DLD1 (cell line): ENCODE measurements around the gene FAM120B.

Experiments
- in situ Hi-C: cut with HindIII; loops from 2 replicates; pipeline ENCODE4 v1.10.0; 2017; ENCODE audit warnings: low sequenced_read_pairs

FAM120B gene, protein sequence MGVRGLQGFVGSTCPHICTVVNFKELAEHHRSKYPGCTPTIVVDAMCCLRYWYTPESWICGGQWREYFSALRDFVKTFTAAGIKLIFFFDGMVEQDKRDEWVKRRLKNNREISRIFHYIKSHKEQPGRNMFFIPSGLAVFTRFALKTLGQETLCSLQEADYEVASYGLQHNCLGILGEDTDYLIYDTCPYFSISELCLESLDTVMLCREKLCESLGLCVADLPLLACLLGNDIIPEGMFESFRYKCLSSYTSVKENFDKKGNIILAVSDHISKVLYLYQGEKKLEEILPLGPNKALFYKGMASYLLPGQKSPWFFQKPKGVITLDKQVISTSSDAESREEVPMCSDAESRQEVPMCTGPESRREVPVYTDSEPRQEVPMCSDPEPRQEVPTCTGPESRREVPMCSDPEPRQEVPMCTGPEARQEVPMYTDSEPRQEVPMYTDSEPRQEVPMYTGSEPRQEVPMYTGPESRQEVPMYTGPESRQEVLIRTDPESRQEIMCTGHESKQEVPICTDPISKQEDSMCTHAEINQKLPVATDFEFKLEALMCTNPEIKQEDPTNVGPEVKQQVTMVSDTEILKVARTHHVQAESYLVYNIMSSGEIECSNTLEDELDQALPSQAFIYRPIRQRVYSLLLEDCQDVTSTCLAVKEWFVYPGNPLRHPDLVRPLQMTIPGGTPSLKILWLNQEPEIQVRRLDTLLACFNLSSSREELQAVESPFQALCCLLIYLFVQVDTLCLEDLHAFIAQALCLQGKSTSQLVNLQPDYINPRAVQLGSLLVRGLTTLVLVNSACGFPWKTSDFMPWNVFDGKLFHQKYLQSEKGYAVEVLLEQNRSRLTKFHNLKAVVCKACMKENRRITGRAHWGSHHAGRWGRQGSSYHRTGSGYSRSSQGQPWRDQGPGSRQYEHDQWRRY

DNA sequence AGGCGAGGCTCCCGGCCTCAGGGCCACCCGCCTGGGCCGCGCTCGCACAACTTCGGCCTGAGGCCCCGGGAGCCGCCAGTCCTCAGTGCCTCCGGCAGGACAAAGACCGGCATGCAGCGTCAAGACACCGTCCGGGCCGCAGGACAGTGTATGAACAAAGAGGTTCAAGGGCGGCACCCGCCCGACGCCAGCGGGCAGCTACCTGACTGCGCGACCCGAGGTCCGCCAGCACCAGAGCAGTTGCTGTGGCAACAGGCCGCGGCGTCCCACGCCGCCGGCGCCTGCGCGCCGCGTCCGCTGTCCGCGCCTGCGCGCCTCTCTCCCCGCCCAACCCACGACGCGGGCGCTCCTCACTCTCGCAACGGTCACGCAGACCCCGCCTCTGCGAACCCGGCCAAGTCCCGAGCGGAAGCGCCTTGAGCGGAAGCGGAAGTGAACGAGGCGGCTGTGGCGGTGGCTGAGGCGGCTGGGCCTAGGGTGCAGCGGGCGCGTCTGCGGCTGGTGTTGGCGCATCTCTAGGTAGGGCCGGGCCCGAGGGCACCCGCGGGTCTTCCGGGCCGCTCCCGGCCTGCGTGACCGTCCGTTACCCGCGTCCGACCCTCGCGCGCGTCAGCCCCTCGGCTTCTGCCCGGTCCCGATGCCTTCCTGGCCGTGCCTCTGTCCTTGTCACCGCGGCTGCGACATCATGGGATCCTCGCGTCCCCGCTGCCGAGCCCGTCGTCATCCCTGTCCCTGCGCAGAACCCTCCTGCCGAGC, at the start of gene FAM120B:
TSS of gene FAM120B (plus strand) at position 435 of the 756 bp plus-strand sequence. CDS start 10,633 bp downstream, outside the sequence.
- in situ Hi-C loops = no loop called here

- in situ Hi-C loops = loop anchor here (10.0 to 25.0 kb wide), 3 partner anchors 63 to 445 kb away; no protein-coding TSS in a partner anchor
These were observed 49.2 kb upstream of the FAM120B start for GRCh38 chr6:170257376-170257775.

DNA sequence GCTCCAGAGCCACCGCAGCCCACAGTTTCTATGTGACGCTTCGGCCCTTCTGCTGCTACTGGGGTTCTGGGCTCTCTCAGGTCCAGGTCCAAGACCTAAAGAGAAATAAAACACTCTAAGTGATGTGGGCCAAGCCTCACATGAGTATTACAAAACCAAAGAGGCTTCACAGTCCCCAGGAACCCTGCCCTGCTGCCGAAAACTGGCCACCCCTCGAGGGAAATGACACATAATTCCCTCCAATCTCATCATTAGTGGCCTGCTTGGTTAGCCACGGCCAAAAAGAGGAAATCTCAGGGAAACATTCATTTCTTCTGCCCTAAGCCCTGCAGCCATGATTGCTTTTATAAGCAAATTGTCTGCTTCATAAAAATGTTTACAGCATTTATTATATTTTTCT, 48.2 kb upstream of the FAM120B start:
- in situ Hi-C loops = loop anchor here (10.0 to 25.0 kb wide), 3 partner anchors 64 to 446 kb away; no protein-coding TSS in a partner anchor

- in situ Hi-C loops = loop anchor here (10.0 to 25.0 kb wide), 3 partner anchors 64 to 447 kb away; no protein-coding TSS in a partner anchor
These were observed 47.3 kb upstream of the FAM120B start for GRCh38 chr6:170259278-170259677.

DNA sequence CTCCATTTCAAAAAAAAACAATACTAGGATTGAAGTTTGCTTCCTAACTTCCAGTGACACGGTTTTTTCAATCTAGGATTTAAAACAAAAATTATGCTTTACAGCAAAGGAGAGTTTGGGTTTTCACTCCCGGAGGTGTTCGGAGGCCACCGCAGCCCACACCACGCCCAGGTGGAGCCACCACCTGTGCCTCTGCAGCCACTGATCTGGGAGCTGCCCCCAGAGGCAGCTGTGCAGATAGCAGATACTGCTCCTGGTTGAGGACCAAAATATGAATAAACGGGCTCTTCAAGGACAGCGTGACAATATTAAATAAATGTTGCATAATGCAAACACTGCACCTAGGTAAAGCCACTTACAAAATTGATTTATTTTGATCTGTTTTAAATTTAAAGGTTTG, 45.9 kb upstream of the FAM120B start:
- in situ Hi-C loops = loop anchor here (25.0 kb wide), 2 partner anchors 148 to 448 kb away; no protein-coding TSS in a partner anchor

- in situ Hi-C loops = loop anchor here (25.0 kb wide), 2 partner anchors 150 to 450 kb away; no protein-coding TSS in a partner anchor
These were observed 44.7 kb upstream of the FAM120B start for GRCh38 chr6:170261643-170262488.

DNA sequence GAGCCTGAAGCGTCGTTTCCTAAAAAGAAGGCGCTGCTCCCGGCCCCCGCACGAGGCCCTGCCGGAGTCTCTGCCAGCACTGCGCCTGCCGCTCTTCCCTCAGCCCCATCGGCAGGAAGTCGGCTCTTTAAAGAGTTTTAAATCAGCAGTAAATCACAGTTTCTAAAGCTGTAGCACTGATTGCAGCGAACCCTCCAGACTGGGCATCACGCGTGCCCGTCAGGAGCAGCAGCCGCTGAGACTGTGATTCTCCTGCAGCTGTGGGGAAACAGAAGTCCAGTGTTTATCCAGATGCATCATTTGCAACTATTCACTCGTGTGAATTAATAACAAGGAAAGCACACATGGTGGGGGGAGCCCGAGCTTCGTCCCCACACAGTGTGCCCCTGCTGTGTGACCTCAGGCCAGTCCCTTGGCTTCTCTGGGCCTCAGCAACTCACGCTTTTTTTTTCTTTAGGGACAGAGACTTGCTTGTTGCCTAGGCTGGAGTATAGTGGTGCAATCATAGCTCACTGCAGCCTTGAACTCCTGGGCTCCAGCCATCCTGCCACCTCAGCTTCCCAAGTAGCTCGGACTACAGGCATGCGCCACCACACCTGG, 44.0 kb upstream of the FAM120B start:
- in situ Hi-C loops = loop anchor here (25.0 kb wide), 2 partner anchors 150 to 450 kb away; no protein-coding TSS in a partner anchor

GRCh38 chr6:170263410-170263809, 43.1 kb upstream of the FAM120B start:
- in situ Hi-C loops = loop anchor here (25.0 kb wide), 2 partner anchors 151 to 451 kb away; no protein-coding TSS in a partner anchor

GRCh38 chr6:170264086-170264485, 42.5 kb upstream of the FAM120B start:
- in situ Hi-C loops = loop anchor here (25.0 kb wide), 2 partner anchors 152 to 452 kb away; no protein-coding TSS in a partner anchor

DNA sequence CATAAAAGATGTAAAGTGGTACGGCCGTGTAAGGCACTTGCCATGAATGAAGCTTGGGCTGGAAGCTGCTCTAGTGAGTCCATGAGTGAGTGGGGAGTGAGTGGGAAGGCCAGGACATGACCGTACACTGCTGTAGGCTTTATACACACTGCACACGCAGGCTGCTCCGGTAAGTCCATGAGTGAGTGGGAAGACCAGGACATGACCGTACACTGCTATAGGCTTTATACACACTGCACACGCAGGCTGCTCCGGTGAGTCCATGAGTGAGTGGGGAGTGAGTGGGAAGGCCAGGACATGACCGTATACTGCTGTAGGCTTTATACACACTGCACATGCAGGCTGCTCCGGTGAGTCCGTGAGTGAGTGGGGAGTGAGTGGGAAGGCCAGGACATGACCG, 41.9 kb upstream of the FAM120B start:
- in situ Hi-C loops = loop anchor here (25.0 kb wide), 2 partner anchors 152 to 452 kb away; no protein-coding TSS in a partner anchor

DNA sequence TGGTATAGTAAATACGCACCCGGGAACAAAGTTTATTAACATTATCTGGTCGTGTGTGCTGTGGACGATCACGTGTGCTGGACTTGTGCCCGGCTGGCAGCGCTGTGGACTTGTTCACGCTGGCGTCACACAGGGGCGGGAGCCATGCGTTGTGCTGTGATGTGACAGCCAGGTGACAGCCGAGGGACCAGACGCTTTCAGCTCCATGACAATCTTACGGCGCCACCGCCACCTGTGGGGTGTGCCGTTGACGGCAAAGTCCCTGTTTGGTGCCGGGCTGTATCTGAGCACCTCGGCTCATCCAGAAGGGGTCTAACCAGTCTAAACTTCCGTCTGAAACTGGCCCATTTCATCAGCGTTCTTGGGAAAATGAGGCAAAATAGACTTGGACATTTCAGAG, 40.9 kb upstream of the FAM120B start:
- in situ Hi-C loops = loop anchor here (25.0 kb wide), 2 partner anchors 153 to 453 kb away; no protein-coding TSS in a partner anchor

GRCh38 chr6:170266061-170266825, 40.3 kb upstream of the FAM120B start:
- in situ Hi-C loops = loop anchor here (25.0 kb wide), 2 partner anchors 154 to 454 kb away; no protein-coding TSS in a partner anchor

- in situ Hi-C loops = loop anchor here (25.0 kb wide), 2 partner anchors 155 to 455 kb away; no protein-coding TSS in a partner anchor
These were observed 38.9 kb upstream of the FAM120B start for GRCh38 chr6:170267688-170268087.

DNA sequence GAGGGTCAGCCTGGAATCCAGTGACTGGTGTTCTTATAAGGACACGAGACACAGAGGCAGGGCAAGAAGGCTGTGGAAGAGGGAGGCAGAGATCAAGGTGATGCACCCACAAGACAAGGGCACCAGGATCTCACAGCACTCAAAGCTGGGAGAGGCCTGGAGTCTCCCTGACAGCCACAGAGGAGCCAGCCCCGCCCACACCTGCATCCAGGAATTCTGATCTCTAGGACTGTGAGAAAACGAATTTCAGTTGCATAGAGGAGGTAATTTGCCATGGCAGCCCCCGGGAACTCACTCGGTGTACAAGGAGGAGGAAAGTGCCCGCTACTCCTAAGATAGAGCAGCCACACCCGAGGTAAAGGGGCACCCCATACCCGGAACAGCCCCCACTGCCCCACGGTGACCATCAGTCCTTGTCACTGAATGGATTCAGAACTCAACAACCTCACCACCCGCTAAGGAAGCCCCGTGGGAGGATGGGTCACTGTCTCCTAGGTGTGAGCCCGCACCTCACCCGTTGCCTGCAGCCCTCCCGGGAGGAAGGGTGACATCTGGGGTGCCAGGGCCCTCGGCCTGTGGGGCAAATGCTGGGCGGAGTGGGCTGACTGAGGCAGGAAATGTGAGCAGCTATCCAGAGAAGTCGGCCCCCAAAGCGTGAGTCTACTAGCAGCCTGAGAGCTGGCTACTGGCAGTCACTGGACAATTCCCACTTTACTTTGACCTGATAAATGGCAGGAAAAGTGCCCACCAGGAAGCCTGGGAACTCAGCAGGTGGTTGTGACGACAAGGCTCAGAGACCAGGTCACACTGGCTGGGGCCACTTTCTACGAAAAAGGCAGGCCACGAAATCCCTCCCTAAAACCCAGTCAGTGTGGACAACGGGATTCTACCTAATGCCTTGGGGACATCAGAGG, 38.1 kb upstream of the FAM120B start:
- in situ Hi-C loops = loop anchor here (25.0 kb wide), 2 partner anchors 156 to 456 kb away; no protein-coding TSS in a partner anchor

DNA sequence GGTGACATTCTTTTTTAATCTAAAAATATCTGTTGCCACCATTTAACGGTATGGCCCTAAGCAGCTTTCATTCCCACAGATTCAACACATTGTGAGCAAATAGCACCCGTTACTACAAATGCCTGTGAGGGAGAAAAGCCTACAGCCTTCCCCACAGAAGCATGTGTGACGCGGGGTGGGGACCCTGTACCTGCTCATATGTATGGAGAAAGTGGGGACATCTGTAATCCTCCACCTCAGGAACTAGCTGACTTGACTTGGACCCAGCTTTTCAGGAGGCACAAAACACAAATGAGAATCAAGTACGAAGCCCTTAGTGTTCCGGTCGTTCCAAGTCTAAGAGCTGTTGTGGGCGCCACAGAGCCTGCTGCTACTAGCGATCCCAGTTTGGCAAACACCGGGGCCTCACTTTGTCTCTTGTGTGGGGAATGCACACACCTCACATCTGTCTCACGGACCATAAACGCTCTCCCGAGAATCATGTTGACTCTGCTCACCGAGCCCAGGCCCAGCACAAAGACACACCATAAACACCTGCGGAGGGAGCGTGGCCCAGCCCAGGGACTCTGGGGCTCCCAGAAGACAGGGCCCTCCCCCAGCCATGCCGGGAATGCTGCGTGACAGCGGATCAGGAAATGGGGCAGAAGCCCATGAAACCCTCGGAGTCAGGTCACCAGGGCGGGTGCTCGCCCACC, 37.3 kb upstream of the FAM120B start:
- in situ Hi-C loops = loop anchor here (25.0 kb wide), 2 partner anchors 157 to 457 kb away; no protein-coding TSS in a partner anchor
